GM18505 (cell line): ENCODE measurements around the gene PHAF1.

Experiments used
- ATAC-seq: cut with Tn5 transposase; IDR thresholded peaks from one replicate; pipeline ENCODE4 v1.9.1; 2021; ENCODE audit not compliant: unreplicated experiment
- POLR2A ChIP-seq: IDR thresholded peaks from 4 replicates; pipeline ENCODE4 v1.6.1; 2011; ENCODE audit warnings: borderline replicate concordance; ENCODE audit not compliant: insufficient read depth, insufficient read length; ENCODE audit errors: extremely low read depth

The PHAF1 gene

DNA sequence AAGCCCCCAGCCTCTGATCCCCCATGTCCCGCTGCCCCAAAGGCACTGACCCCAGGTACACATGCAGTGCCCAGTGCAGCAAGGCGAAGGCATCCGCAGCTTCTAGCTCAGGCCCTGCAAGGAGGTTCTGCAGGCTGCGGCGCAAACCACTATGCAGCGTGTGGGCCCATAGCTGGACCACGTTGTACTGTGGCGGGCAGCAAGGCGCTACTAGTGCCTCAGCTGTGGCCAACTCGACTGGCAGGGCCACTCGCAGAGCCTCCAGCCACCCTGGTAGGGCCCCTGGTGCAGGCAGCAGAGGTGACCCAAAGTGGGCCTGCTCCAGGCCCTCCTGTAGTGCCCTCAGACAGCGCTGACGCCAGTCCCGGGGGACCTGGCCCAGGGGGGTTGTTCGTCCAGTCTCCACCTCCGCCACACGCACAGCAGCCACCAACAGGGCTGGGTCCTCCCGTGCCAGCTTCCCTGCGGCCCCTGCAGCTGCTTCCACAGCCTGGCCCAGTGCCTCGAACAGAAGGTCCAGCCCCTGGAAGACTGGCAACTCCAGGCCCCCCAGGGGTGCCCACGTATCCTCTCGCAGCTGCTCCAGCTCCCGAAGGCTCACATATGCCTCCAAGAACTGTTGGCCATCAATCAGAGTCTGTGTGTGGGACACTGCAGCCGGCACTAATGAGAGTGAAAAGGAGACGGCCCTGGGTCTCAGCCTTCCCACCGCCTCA is 77.6 kb downstream of the PHAF1 start:
- TF ChIP-seq POLR2A, result no peak
- ATAC-seq, result no peak

DNA sequence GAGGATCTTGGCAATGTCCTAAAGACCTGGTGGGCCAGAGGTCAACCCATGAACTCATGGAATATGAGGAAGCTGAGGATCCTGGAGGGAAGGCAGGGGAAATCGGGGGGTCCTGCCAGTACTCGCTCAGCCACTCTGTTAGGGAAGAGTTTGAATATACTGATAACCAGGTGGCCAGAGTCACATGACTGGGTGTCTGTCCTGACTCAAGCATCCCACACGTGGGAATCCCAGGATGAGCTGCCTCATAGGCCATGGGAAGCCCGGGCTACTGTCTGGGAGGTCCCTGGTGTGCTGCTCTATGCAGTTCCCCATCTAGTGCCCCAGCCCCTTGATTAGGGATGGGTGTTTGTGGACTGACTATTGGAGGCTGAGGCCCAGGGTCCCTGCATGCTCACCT is 78.6 kb downstream of the PHAF1 start:
- TF ChIP-seq POLR2A, result no peak
- ATAC-seq, result no peak

DNA sequence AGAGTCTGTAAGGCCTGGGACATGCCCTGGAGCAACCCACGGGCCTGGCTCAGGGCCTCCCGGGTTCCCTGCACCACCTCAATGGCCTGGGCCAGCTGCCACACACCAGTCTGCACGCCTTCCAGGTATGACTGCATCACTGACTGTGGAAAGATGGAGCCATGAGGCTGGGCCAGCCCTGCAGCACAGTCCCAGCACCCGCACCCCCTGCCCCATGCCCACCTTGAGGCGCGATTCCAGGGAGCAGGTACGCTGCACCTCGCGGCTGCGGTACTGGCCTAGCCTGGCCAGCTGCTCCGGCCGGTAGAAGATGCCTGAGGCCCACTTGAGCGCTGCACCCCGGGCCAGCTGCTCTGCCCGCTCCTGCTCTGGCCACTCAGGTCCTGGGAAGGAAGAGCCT is 79.1 kb downstream of the PHAF1 start:
- no peak for ATAC-seq
- no peak for TF ChIP-seq POLR2A

DNA sequence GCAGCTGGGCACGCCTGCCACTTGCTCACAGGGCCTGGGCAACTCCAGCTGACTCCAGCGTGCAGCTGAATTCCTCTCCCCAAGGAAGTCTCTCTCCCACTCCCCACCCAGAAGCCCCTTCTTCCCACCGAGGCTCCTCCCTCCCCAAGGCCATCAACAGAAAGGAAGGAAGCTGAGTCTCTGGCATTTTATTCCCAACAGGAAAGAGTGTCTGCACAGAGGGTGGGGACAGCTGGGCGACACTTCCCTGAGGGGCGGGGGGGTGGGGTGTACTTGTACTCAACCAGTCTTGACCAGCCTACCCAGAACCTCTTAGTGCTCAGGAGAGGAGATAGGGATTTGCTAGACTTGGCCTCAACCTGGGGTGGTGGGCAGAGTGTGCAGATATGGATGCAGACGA is 80.3 kb downstream of the PHAF1 start, which contains the start of gene EXOC3L1:
Gene EXOC3L1 (minus strand): TSS at position 96 of the 400 bp plus-strand sequence. CDS start 460 bp downstream, outside the sequence.
- TF ChIP-seq POLR2A, result no peak
- ATAC-seq, result no peak

DNA sequence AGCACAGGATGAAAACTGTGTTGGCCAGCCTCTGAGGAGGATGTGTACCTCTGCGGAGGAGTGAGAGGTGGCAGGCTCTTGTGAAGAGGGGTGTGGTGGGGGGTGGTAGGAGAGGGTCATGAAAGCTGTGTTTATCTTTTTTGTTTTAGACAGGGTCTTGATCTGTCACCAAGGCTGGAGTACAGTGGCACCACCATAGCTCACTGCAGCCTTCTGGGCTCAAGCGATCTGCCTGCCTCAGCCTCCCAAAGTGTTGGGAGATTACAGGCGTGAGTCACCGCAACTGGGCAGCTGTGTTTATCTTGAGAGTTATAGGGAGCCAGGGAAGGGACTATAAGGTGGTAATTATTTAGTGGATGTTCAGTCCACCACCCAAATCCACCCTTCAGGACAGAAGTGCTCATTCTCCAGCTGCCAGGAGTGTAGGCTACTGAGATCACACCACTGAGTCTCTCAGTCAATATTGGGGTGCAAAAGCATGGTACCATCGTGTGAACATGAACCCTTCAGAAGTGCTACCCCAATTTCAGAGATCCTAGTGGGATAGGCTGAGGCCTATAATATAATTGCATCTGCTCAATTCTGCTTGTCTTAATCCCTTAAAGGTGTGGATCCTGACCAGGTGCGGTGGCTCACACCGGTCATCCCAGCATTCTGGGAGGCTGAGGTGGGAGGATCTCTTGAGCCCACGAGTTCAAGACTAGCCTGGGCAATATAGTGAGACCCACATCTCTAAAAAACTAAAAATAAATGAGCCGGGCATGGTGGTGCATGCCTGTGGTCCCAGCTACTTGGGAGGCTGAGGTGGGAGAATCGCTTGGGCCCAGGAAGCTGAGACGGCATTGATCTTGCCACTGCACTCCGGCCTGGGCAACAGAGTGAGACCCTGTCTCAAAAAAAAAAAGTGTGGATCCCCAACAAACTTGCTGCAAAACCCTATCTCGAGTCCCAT is 81.0 kb downstream of the PHAF1 start:
- no peak for ATAC-seq
- TF ChIP-seq POLR2A, result no peak

DNA sequence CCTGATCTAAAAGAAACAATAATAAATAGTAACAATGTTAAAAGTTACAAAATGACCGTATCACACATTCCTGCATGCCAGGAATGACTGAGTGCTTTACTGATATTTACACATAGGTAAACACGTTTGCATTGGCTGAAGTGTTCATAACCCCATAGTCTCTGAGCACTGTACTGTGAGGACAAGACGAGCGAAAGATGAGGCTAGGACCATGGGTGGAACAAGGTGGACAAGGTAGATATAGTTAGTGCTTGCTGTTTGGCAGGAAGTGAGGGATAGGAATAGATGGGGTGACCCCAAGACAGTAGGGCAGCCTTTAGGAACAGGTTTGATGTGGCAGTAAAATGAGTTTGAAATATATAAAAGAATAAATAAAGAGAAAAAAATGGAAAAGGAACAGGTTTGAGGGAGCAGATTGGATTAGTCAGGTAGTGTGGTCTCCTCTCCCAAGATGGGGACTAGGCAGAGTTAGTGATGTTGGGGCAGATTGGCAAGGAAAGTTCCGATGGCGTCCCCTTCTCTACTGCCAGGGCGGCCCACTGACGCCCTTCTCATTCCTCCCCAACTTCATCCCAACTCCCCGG is 81.8 kb downstream of the PHAF1 start:
- TF ChIP-seq POLR2A, result no peak
- ATAC-seq, result no peak

DNA sequence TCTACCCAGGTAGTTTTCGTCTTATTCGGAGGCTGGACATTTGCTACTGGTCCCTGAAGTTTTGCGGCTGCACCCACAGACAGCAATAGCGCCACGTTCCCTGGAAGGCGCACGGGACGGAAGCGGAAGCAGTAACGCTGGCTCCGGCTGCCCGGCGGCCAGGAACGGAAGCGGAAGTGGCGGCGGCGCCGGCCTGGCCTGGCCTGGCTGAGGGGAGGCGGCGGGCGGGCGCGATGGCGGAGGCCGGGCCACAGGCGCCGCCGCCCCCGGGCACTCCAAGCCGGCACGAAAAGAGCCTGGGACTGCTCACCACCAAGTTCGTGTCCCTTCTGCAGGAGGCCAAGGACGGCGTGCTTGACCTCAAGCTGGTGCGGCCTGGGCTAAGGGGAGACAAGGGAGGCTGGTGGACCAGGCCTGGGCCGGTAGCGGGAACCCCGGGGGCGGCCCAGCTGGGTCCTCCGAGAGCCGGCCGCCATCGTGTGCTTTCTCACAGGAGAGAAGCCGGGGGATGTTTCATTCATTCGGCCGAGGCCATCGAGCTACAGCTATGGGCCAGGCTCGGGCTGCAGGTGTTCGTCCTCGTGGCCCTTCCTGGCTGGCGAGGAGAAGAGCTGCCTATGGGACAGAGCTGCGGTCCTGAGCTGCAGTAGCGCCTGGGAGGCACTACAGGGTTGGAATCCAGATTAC is 82.4 kb downstream of the PHAF1 start, which contains the start of gene E2F4:
Gene E2F4 (plus strand): TSS at position 161 of the 687 bp plus-strand sequence. CDS start 73 bp downstream, at position 234.
- ATAC-seq, result peak; percentile 82
- TF ChIP-seq POLR2A, result peak; percentile 87

DNA sequence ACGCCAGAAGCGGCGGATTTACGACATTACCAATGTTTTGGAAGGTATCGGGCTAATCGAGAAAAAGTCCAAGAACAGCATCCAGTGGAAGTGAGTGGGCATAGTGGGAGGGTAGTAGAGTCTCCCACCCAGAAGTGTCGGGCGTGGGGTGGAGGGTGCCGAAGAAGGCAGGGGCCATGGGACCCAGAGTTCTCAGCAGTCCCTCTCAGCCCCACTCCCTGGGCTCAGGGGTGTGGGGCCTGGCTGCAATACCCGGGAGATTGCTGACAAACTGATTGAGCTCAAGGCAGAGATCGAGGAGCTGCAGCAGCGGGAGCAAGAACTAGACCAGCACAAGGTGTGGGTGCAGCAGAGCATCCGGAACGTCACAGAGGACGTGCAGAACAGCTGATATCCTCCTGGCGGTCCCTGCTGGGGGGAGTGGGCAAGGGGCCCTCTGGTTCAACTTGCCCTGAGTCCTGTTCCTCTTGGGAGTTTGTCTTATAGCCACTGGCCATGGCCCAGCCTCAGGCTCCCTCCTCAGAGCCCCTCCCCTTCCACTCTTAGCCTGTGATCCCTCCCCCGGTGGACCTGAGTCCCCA is 83.1 kb downstream of the PHAF1 start:
- ATAC-seq, result no peak
- no peak for TF ChIP-seq POLR2A

DNA sequence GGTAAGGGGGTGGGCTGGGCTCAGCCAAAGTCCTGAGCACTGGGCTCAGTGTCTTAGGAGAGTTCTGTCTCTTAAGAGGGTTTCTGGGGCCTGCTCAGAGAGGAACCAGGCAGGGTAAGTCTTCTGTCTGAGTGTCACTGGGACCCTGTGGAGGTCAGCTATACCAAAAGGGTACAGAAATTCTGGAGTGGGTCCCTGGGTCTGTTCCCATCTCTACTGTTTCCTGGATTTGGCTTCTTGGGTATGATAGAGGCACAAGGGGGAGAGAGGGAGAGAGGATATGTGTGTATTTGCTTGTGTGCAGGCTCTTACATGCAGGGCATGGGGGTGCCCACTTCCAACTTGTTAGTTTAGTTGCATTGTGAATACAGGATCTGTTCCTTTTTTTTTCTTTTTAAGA is 83.8 kb downstream of the PHAF1 start:
- TF ChIP-seq POLR2A, result no peak
- no peak for ATAC-seq

DNA sequence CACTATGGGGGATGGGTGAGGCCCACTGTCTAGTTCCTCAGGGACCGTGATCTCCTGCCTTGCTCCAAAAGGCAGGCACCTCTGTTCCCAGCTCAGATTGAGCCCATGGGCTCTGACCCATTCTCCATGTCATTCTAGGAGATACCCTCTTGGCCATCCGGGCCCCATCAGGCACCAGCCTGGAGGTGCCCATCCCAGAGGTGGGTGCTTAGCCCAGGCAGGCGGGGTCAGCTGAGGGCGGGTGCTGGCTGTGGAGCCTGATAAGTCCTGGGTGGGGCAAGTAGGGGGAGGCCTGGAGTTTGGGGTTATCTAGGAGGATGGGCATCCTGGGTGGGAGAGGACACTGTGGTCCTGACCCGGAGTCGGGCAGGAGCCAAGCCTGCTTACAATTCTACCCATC is 84.5 kb downstream of the PHAF1 start:
- ATAC-seq, result no peak
- no peak for TF ChIP-seq POLR2A

DNA sequence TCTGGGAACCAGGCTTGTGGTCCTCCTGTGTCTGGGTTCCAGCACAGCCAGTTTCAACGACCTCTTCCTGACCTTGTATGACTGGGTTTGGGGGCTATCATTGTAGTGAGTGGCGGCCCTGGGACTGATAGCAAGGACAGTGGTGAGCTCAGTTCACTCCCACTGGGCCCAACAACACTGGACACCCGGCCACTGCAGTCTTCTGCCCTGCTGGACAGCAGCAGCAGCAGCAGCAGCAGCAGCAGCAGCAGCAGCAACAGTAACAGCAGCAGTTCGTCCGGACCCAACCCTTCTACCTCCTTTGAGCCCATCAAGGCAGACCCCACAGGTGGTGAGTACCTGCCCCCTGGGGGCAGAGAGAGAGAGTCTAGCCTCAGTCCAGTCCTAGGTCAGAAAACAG is 85.9 kb downstream of the PHAF1 start:
- no peak for TF ChIP-seq POLR2A
- ATAC-seq, result no peak

DNA sequence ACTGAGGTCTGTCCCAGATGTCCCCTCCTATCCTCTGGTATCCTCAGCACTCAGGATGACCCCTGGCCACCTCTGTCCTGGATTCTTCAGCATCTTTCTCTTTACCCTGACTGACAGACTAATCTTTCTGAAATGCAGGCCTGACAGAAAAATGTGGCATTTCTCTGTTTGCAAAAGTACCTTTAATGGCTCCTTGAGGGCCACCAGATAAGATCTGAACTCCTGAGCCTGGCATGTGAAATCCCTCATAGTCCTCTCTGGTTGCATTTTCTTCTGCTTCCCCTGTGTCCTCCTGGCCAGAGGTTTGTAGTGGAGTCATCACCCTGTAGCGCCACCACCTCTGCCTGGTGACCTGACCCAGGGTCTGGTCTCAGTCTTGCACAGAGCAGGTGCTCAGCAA is 87.1 kb downstream of the PHAF1 start:
- ATAC-seq, result no peak
- no peak for TF ChIP-seq POLR2A
